Measurements from ENCODE around the gene SFTPB.

DNA sequence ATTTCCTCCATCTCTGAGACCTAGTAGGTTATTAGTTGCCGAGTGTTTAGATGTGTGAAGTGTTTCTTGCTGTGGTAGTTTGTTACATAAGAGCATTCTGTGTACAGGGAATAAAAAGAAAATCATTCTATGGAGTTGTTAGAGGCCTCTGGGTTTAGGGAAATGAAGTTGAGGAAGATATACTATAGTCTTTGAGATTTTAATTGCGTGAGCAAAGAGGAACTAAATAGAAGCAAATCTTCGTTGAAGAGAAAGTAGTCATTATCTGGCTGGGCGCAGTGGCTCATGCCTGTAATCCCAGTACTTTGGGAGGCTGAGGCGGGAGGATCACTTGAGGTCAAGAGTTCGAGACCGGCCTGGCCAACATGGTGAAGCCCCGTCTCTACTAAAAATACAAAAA, 33.0 kb downstream of the SFTPB start:
- TF ChIP-seq, protein P1, sequence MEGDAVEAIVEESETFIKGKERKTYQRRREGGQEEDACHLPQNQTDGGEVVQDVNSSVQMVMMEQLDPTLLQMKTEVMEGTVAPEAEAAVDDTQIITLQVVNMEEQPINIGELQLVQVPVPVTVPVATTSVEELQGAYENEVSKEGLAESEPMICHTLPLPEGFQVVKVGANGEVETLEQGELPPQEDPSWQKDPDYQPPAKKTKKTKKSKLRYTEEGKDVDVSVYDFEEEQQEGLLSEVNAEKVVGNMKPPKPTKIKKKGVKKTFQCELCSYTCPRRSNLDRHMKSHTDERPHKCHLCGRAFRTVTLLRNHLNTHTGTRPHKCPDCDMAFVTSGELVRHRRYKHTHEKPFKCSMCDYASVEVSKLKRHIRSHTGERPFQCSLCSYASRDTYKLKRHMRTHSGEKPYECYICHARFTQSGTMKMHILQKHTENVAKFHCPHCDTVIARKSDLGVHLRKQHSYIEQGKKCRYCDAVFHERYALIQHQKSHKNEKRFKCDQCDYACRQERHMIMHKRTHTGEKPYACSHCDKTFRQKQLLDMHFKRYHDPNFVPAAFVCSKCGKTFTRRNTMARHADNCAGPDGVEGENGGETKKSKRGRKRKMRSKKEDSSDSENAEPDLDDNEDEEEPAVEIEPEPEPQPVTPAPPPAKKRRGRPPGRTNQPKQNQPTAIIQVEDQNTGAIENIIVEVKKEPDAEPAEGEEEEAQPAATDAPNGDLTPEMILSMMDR (IDR thresholded peaks at IDR 0.05; ENCODE audit: low read depth, low read length, missing input control): no peak
- TF ChIP-seq, protein P2, sequence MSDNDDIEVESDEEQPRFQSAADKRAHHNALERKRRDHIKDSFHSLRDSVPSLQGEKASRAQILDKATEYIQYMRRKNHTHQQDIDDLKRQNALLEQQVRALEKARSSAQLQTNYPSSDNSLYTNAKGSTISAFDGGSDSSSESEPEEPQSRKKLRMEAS (IDR thresholded peaks at IDR 0.05): no peak
- no peak for TF ChIP-seq JUND (IDR thresholded peaks at IDR 0.05)
- TF ChIP-seq HNF4G (IDR thresholded peaks at IDR 0.05): no peak
- TF ChIP-seq, protein P3, sequence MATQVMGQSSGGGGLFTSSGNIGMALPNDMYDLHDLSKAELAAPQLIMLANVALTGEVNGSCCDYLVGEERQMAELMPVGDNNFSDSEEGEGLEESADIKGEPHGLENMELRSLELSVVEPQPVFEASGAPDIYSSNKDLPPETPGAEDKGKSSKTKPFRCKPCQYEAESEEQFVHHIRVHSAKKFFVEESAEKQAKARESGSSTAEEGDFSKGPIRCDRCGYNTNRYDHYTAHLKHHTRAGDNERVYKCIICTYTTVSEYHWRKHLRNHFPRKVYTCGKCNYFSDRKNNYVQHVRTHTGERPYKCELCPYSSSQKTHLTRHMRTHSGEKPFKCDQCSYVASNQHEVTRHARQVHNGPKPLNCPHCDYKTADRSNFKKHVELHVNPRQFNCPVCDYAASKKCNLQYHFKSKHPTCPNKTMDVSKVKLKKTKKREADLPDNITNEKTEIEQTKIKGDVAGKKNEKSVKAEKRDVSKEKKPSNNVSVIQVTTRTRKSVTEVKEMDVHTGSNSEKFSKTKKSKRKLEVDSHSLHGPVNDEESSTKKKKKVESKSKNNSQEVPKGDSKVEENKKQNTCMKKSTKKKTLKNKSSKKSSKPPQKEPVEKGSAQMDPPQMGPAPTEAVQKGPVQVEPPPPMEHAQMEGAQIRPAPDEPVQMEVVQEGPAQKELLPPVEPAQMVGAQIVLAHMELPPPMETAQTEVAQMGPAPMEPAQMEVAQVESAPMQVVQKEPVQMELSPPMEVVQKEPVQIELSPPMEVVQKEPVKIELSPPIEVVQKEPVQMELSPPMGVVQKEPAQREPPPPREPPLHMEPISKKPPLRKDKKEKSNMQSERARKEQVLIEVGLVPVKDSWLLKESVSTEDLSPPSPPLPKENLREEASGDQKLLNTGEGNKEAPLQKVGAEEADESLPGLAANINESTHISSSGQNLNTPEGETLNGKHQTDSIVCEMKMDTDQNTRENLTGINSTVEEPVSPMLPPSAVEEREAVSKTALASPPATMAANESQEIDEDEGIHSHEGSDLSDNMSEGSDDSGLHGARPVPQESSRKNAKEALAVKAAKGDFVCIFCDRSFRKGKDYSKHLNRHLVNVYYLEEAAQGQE (IDR thresholded peaks at IDR 0.05): no peak
- no peak for TF ChIP-seq SP1 (IDR thresholded peaks at IDR 0.05)
- TF ChIP-seq GABPA (IDR thresholded peaks at IDR 0.05 in 1 of 2, conservative IDR thresholded peaks at IDR 0.05 in 1 of 2): no peak
- TF ChIP-seq, protein P4, sequence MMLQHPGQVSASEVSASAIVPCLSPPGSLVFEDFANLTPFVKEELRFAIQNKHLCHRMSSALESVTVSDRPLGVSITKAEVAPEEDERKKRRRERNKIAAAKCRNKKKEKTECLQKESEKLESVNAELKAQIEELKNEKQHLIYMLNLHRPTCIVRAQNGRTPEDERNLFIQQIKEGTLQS (IDR thresholded peaks at IDR 0.05): no peak
- no peak for TF ChIP-seq RXRA (IDR thresholded peaks at IDR 0.05)
- TF ChIP-seq EGR1 (IDR thresholded peaks at IDR 0.05; ENCODE audit: low read depth in 2 of 2): no peak
- TF ChIP-seq RAD21 (IDR thresholded peaks at IDR 0.05): no peak

Data from liver (tissue), 3 donors.